CD4-positive, alpha-beta memory T cell (primary cell): ENCODE data around the gene SPEN. TPM values are rescaled to one million over a fixed set of nuclear protein-coding genes. Genes with fewer than 3 reads are reported as not detected.
A peak's percentile ranks its signal among the peaks of the same experiment; 100 is the strongest.

Source experiments
- CTCF ChIA-PET: fragments of 350-600 bp; sonication (Branson Sonifier 250); formaldehyde crosslinking; loops from one replicate; lab custom pipeline; 2021; ENCODE audit warnings: inconsistent platforms; ENCODE audit not compliant: partially characterized antibody; lab: Charles Lee
- POLR2A ChIA-PET: fragments of 350-600 bp; sonication (Branson Sonifier 250); formaldehyde crosslinking; loops from one replicate; lab custom pipeline; 2021; ENCODE audit not compliant: partially characterized antibody; lab: Charles Lee
- DNase-seq, 5 donors: peaks; one replicate each; pipeline versions ENCODE4 v3.0.0 to v3.0.0-alpha.2; 2020 to 2022; ENCODE audit warnings: mixed read lengths in 1 of 5
- H3K27ac ChIP-seq: one replicate; pipeline ENCODE4 v1.7.0; 2013; ENCODE audit warnings: low read depth, low read length
- H3K27me3 ChIP-seq: 2 replicates; pipeline ENCODE4 v1.7.0; 2013; ENCODE audit warnings: mild to moderate bottlenecking, low read length, moderate library complexity; ENCODE audit not compliant: insufficient read depth
- H3K36me3 ChIP-seq: 2 replicates; pipeline ENCODE4 v1.7.0; 2013; ENCODE audit warnings: mild to moderate bottlenecking, low read length, moderate library complexity; ENCODE audit not compliant: insufficient read depth
- H3K4me1 ChIP-seq: 2 replicates; pipeline ENCODE4 v1.7.0; 2013; ENCODE audit warnings: mild to moderate bottlenecking, low read length, moderate library complexity; ENCODE audit not compliant: insufficient read depth
- H3K4me3 ChIP-seq, 2 donors: one replicate each; pipeline ENCODE4 v1.7.0; 2013; ENCODE audit warnings: low read length in 2 of 2, mild to moderate bottlenecking in 1 of 2
- H3K9me3 ChIP-seq, 2 donors: one replicate each; pipeline ENCODE4 v1.7.0; 2013; ENCODE audit warnings: low read length in 2 of 2, control low read depth in 1 of 2; ENCODE audit not compliant: control insufficient read depth in 1 of 2
- H3K27ac Mint-ChIP-seq, 7 donors: one replicate each; pipeline ENCODE4 v1.8.0; 2020 to 2021; ENCODE audit warnings: mixed read lengths in 7 of 7, mild to moderate bottlenecking in 6 of 7, inconsistent platforms in 3 of 7, moderate library complexity in 3 of 7
- H3K27me3 Mint-ChIP-seq, 2 donors: one replicate each; pipeline ENCODE4 v1.8.0; 2020 to 2021; ENCODE audit warnings: mixed read lengths in 2 of 2
- H3K36me3 Mint-ChIP-seq, 2 donors: one replicate each; pipeline ENCODE4 v1.8.0; 2020 to 2021; ENCODE audit warnings: mixed read lengths in 2 of 2, inconsistent platforms in 1 of 2, mild to moderate bottlenecking in 1 of 2
- H3K4me1 Mint-ChIP-seq, 4 donors: one replicate each; pipeline ENCODE4 v1.8.0; 2020 to 2021; ENCODE audit warnings: mixed read lengths in 4 of 4, mild to moderate bottlenecking in 1 of 4
- H3K4me3 Mint-ChIP-seq, 8 donors: one replicate each; pipeline ENCODE4 v1.8.0; 2020 to 2021; ENCODE audit warnings: mixed read lengths in 8 of 8, mild to moderate bottlenecking in 7 of 8, moderate library complexity in 6 of 8, inconsistent platforms in 3 of 8
- H3K9me3 Mint-ChIP-seq, 8 donors: one replicate each; pipeline ENCODE4 v1.8.0; 2020 to 2021; ENCODE audit warnings: mixed read lengths in 8 of 8, mild to moderate bottlenecking in 5 of 8, inconsistent platforms in 3 of 8, moderate library complexity in 1 of 8
- intact Hi-C: fragments of 100-400 bp; cut with micrococcal nuclease; formaldehyde crosslinking; loops from one replicate; pipeline ENCODE4 v1.15.1; 2023
- polyA plus RNA-seq, 2 donors: library from polyadenylated mRNA; unstranded; fragments of 300-500 nt; fragmentation: Illumina TruSeq; gene quantifications; one replicate each; pipeline ENCODE4 v1.2.3, GENCODE V29; 2021
- total RNA-seq, 2 experiments: library from RNA; stranded (reverse); gene quantifications; one replicate each; pipeline ENCODE4 v1.2.3, GENCODE V29; 2021

The SPEN gene
- total and polyA plus RNA-seq, 4 experiments from 2014 or later: 2.4 to 87.8 (median 62.4) TPM

DNA sequence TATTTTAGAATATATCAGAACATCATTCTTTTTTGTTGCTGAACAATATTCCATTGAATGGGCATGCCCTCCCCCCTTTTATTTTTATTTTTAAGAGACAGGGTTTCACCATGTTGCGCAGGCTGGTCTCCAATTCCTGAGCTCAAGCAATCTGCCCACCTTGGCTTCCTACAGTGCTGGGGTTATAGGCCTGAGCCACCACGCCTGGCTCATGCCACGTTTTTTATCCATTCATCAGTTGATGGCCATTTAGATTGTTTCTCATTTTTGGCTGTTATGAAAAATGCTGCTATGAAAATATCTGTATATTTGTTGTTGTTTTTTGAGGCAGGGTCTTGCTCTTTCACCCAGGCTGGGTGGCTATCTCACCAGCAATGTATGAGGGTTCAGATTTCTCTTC is 19.8 kb downstream of the SPEN start:
- peaks cover 33% of the 10 kb centered on the region for H3K4me1 ChIP-seq
- H3K27me3 Mint-ChIP-seq: no peaks in the 10 kb centered on the region
- H3K27me3 ChIP-seq: no peaks in the 10 kb centered on the region
- POLR2A ChIA-PET: interaction anchor here (1.5 kb wide), 1 partner anchor 34 kb away, joined by 8 read pairs; no protein-coding TSS in a partner anchor
- peaks cover 0 to 3% of the 10 kb centered on the region in 2 donors for H3K36me3 Mint-ChIP-seq
- no peak overlapping the region for H3K27ac Mint-ChIP-seq
- H3K4me1 Mint-ChIP-seq: peaks cover 31 to 60% (median 48%) of the 10 kb centered on the region in 4 donors
- CTCF ChIA-PET: interaction anchor here (0.7 kb wide), 1 partner anchor 10 kb away, joined by 3 read pairs; no protein-coding TSS in a partner anchor
- intact Hi-C loops: no loop called here
- no peak overlapping the region for H3K4me3 Mint-ChIP-seq
- no peak overlapping the region for H3K27ac ChIP-seq
- H3K9me3 Mint-ChIP-seq: no peaks in the 10 kb centered on the region
- H3K4me3 ChIP-seq: no peak overlapping the region
- no peaks in the 10 kb centered on the region for H3K36me3 ChIP-seq
- H3K9me3 ChIP-seq: no peaks in the 10 kb centered on the region
- DNase-seq: no peak

DNA sequence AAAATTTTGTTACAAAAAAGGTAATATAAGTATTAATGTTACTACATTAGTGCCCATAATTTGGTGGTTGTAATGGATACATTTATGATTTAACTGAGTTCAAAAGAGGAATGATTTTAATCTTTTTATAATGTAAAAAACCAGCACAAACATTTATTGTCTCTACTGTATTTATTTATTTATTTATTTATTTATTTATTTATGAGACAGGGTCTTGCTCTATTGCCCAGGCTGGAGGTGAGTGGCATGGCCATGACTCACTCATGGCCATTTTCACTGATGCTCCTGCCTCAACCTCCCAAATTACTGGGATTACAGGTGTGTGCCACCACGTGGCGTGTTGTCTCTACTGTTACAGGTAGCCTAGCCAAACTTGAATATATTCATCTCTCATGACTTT is 21.9 kb downstream of the SPEN start:
- DNase-seq: no peak
- Mint-ChIP-seq H3K9me3 (peaks cover 0 to 2% (median 0%) of the 10 kb centered on the region in 8 donors), H3K36me3 (peaks cover 19 to 23% of the 10 kb centered on the region in 2 donors), H3K27ac (no peak overlapping the region), H3K4me1 (peaks cover 32 to 66% (median 55%) of the 10 kb centered on the region in 4 donors), H3K27me3 (no peaks in the 10 kb centered on the region), H3K4me3 (peak overlapping the region in 1 of 8 donors; percentile 22)
- Histone ChIP-seq H3K27ac (no peak overlapping the region), H3K9me3 (no peaks in the 10 kb centered on the region), H3K27me3 (no peaks in the 10 kb centered on the region), H3K4me1 (peaks cover 27% of the 10 kb centered on the region), H3K4me3 (no peak overlapping the region), H3K36me3 (peaks cover 17% of the 10 kb centered on the region)
- POLR2A ChIA-PET: no interaction called here
- CTCF ChIA-PET: interaction anchor here (1.7 kb wide), 1 partner anchor 54 kb away, joined by 4 read pairs; no protein-coding TSS in a partner anchor
- intact Hi-C loops: no loop called here

DNA sequence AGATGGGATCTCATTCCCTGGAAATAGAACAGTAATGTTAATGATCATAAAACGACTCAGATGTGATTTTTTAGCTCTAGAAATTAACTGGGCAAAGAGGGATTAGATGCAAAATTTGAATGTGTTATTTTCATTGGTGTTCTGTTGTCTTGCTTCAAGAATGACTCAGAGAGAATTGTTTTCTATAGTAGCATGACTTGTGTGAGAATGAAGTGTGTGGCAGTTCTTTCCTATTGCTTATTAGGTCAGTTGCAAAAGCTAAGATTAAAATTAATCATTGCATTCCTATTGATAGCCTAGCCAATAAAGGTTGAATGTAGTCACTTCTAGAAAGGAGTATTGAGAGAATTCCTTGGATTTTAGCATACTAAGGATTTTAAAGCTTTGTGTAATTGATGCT is 22.9 kb downstream of the SPEN start:
- ChIA-PET POLR2A (interaction anchor here (0.6 to 1.1 kb wide), 2 partner anchors 23 to 352 kb away, joined by 3 to 4 read pairs; partner anchors contain the start of gene SPEN), CTCF (interaction anchor here (0.6 to 3.8 kb wide), 3 partner anchors 10 to 746 kb away, joined by 3 to 13 read pairs (median 3); no protein-coding TSS in a partner anchor)
- Mint-ChIP-seq H3K4me1 (peaks cover 37 to 72% (median 59%) of the 10 kb centered on the region in 4 donors), H3K4me3 (peak overlapping the region in 2 of 8 donors; percentile 17 to 21), H3K27me3 (no peaks in the 10 kb centered on the region), H3K36me3 (peaks cover 20 to 27% of the 10 kb centered on the region in 2 donors), H3K27ac (peak overlapping the region in 5 of 7 donors; percentile 3 to 62 (median 32)), H3K9me3 (peaks cover 0 to 2% (median 0%) of the 10 kb centered on the region in 8 donors)
- no peaks in the 10 kb centered on the region for H3K27me3 ChIP-seq
- intact Hi-C loops: loop anchor here (2.0 kb wide), 1 partner anchor 14 kb away; no protein-coding TSS in a partner anchor
- no peak for DNase-seq
- no peak overlapping the region for H3K4me3 ChIP-seq
- no peak overlapping the region for H3K27ac ChIP-seq
- peaks cover 27% of the 10 kb centered on the region for H3K4me1 ChIP-seq
- no peaks in the 10 kb centered on the region for H3K9me3 ChIP-seq
- peaks cover 17% of the 10 kb centered on the region for H3K36me3 ChIP-seq

DNA sequence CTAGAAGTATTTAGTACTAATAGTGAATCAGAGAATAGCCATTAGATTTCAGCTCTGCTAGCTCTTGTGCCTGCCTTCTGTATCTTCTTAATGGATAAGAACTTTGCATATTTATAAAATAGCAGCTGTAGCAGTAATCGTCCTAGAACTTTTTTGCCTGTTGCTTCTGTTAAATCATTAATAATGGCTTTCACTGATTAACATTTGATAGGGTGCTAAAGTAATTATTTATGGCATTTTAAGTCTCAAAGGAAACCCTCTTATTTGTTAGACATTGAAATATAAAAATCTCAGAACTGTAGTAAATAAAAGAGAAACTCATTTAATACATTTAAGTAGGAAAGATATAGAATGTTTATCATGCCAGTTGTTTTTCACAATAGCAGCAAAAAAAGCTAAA is 27.0 kb downstream of the SPEN start:
- peaks cover 26 to 49% of the 10 kb centered on the region in 2 donors for H3K36me3 Mint-ChIP-seq
- POLR2A ChIA-PET: interaction anchor here (0.8 to 1.1 kb wide), 2 partner anchors 51 to 59 kb away, joined by 3 read pairs; no protein-coding TSS in a partner anchor
- no peaks in the 10 kb centered on the region for H3K27me3 Mint-ChIP-seq
- H3K27ac Mint-ChIP-seq: peak overlapping the region in 4 of 7 donors; percentile 9 to 69 (median 47)
- no peak for DNase-seq
- CTCF ChIA-PET: interaction anchor here (2.0 kb wide), 1 partner anchor 59 kb away, joined by 8 read pairs; no protein-coding TSS in a partner anchor
- Histone ChIP-seq H3K9me3 (no peaks in the 10 kb centered on the region), H3K4me3 (no peak overlapping the region), H3K36me3 (peaks cover 28% of the 10 kb centered on the region), H3K27ac (no peak overlapping the region), H3K4me1 (peaks cover 21% of the 10 kb centered on the region), H3K27me3 (no peaks in the 10 kb centered on the region)
- H3K4me3 Mint-ChIP-seq: peak overlapping the region in 1 of 8 donors; percentile 16
- peaks cover 37 to 60% (median 47%) of the 10 kb centered on the region in 4 donors for H3K4me1 Mint-ChIP-seq
- H3K9me3 Mint-ChIP-seq: peaks cover 0 to 2% (median 0%) of the 10 kb centered on the region in 8 donors
- intact Hi-C loops: no loop called here

DNA sequence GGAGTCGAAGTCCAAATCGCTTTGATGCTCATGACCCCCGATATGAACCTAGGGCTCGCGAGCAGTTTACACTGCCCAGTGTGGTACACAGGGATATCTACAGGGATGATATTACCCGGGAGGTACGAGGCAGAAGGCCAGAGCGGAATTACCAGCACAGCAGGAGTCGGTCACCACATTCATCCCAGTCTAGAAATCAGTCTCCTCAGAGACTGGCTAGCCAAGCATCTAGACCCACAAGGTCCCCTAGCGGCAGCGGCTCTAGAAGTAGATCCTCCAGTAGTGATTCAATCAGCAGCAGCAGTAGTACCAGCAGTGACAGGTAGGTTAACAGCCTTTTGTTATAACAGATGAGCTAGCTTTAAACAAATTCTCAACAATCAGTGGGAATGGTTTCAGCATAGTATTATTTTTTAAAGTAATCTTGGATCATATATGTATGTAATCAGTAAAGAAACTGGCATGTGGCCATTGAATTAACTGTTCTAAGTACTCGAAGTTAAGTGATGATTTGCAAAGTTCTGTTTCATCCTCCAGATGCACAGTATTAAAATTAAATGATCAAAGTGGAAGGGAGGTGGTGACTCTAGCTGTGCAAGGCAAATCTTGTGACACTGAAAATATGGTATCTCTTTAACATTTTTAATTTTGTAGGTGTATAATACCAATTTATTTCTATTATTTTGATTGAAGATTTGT is 29.0 kb downstream of the SPEN start:
- CTCF ChIA-PET: interaction anchor here (1.9 to 2.1 kb wide), 2 partner anchors 10 to 62 kb away, joined by 5 to 14 read pairs; no protein-coding TSS in a partner anchor

DNA sequence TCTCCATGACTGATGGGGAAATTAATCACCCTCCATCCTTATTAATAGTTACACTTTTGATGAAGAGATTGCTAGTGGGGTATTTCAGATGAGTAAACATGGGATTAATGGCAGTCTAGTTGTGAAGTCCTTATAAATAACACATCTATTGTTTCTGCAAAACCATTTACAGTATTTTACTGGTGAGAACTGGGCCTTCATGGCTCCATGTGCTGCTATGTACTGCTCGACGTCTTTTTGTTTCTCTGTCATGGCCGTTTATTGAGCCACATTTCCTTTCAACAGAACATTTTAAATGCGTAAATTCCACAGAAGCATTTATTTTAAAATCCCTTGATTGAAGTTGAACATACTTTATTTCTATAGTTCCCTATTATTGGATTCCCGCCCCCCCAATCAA is 34.5 kb downstream of the SPEN start:
- Histone ChIP-seq H3K4me1 (peaks cover 34% of the 10 kb centered on the region), H3K36me3 (no peaks in the 10 kb centered on the region), H3K9me3 (no peaks in the 10 kb centered on the region), H3K4me3 (no peak overlapping the region), H3K27me3 (no peaks in the 10 kb centered on the region), H3K27ac (no peak overlapping the region)
- H3K4me3 Mint-ChIP-seq: no peak overlapping the region
- intact Hi-C loops: no loop called here
- H3K27me3 Mint-ChIP-seq: no peaks in the 10 kb centered on the region
- peak overlapping the region in 2 of 7 donors; percentile 18 to 35 for H3K27ac Mint-ChIP-seq
- peaks cover 40 to 68% (median 53%) of the 10 kb centered on the region in 4 donors for H3K4me1 Mint-ChIP-seq
- DNase-seq: no peak
- no peaks in the 10 kb centered on the region for H3K9me3 Mint-ChIP-seq
- CTCF ChIA-PET: interaction anchor here (1.7 kb wide), 1 partner anchor 22 kb away, joined by 3 read pairs; no protein-coding TSS in a partner anchor
- H3K36me3 Mint-ChIP-seq: peaks cover 0 to 27% of the 10 kb centered on the region in 2 donors
- POLR2A ChIA-PET: no interaction called here

More for the DNA sequence above, 29.0 kb downstream of the SPEN start:
- peaks cover 28% of the 10 kb centered on the region for H3K36me3 ChIP-seq
- H3K4me3 Mint-ChIP-seq: no peak overlapping the region
- H3K9me3 ChIP-seq: no peaks in the 10 kb centered on the region
- no peak overlapping the region for H3K4me3 ChIP-seq
- peaks cover 0 to 2% (median 0%) of the 10 kb centered on the region in 8 donors for H3K9me3 Mint-ChIP-seq
- intact Hi-C loops: no loop called here
- peaks cover 10% of the 10 kb centered on the region for H3K4me1 ChIP-seq
- DNase-seq: peak in 1 of 5 donors; percentile 7
- peaks cover 35 to 62% (median 45%) of the 10 kb centered on the region in 4 donors for H3K4me1 Mint-ChIP-seq
- H3K27ac ChIP-seq: no peak overlapping the region
- no peaks in the 10 kb centered on the region for H3K27me3 Mint-ChIP-seq
- H3K27ac Mint-ChIP-seq: peak overlapping the region in 5 of 7 donors; percentile 22 to 74 (median 46)
- peaks cover 26 to 58% of the 10 kb centered on the region in 2 donors for H3K36me3 Mint-ChIP-seq
- POLR2A ChIA-PET: interaction anchor here (1.1 to 1.3 kb wide), 3 partner anchors 28 to 42 kb away, joined by 3 to 5 read pairs (median 3); partner anchors contain the start of gene SPEN
- H3K27me3 ChIP-seq: no peaks in the 10 kb centered on the region

DNA sequence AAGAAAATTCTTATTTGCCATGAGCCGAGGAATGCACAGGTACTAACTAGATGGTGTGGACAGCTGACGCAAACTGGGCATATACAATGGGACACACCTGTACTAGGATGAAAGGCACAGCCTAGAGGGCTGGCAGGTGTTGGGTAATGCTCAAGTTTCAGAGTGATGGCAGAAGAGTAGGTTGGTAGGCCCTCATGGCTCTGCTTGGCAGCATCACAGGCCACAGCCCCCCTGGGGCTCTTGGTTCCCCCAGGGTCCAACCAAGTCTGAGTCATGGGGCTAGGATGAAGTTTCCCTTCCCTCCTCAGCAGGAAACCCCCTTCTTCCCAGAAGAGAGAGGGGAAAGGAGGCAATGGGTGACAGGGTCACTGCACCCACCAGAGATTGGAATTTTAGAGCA is 35.2 kb downstream of the SPEN start:
- H3K4me3 Mint-ChIP-seq: no peak overlapping the region
- H3K9me3 Mint-ChIP-seq: no peaks in the 10 kb centered on the region
- ChIA-PET CTCF (interaction anchor here (1.7 kb wide), 1 partner anchor 21 kb away, joined by 3 read pairs; no protein-coding TSS in a partner anchor), POLR2A (no interaction called here)
- H3K36me3 ChIP-seq: no peaks in the 10 kb centered on the region
- H3K9me3 ChIP-seq: no peaks in the 10 kb centered on the region
- no peaks in the 10 kb centered on the region for H3K27me3 Mint-ChIP-seq
- no peak overlapping the region for H3K27ac ChIP-seq
- intact Hi-C loops: no loop called here
- peak overlapping the region in 4 of 7 donors; percentile 30 to 65 (median 39) for H3K27ac Mint-ChIP-seq
- H3K27me3 ChIP-seq: no peaks in the 10 kb centered on the region
- no peak for DNase-seq
- peaks cover 34% of the 10 kb centered on the region for H3K4me1 ChIP-seq
- H3K36me3 Mint-ChIP-seq: peaks cover 0 to 27% of the 10 kb centered on the region in 2 donors
- H3K4me3 ChIP-seq: no peak overlapping the region
- H3K4me1 Mint-ChIP-seq: peaks cover 41 to 68% (median 53%) of the 10 kb centered on the region in 4 donors
